ENCODE measurements around the gene CACNA1I. TPM values are rescaled to one million over a fixed set of nuclear protein-coding genes. Genes with fewer than 3 reads are reported as not detected.

The CACNA1I gene
- total and polyA plus RNA-seq, 7 donors, result 0.01 to 0.14 (median 0.04) TPM; not detected in 2

GRCh38 chr22:39722032-39722325, 151.4 kb downstream of the CACNA1I start:
- Histone ChIP-seq H3K36me3 (ENCODE audit: insufficient read depth in 1 of 2, low read depth in 1 of 2) (no peaks in the 10 kb centered on the region), H3K4me1 (no peaks in the 10 kb centered on the region), H3K4me3 (no peak overlapping the region), H3K9me3 (no peaks in the 10 kb centered on the region), H3K27ac (no peak overlapping the region), H3K27me3 (ENCODE audit: insufficient read depth in 3 of 3, low read length in 2 of 3) (peaks cover 0 to 7% (median 0%) of the 10 kb centered on the region in 3 donors)
- DNase-seq, result no peak
- no peak for TF ChIP-seq CTCF (IDR thresholded peaks at IDR 0.05)
- ATAC-seq, result no peak
- WGBS, 3 donors, result 89 to 93% (median 93%) methylated on average over 6 of the region's 6 CpGs
- intact Hi-C loops (cut with DNase I), result no loop called here

DNA sequence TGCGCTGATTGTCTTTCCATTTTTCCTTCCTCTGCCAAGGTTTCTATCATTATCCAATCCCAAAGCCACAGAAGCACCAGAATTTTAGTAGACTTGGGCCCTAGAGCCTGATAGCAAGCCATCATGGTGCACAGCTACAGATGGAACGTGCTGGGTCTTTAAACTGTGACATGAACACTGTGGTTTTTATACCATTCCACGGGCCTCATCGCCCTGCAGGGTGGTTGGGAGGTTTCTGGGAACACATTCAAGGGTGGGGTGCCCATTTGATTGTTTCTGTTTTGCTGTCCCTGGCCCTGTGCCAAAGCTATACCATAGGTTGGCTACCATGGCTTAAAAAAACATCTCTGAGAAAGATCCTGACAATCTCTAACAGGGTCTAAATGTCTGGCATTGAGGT, 151.9 kb downstream of the CACNA1I start:
- H3K4me1 ChIP-seq, result no peaks in the 10 kb centered on the region
- H3K36me3 ChIP-seq (ENCODE audit: insufficient read depth in 1 of 2, low read depth in 1 of 2), result no peaks in the 10 kb centered on the region
- H3K4me3 ChIP-seq, result no peak overlapping the region
- H3K9me3 ChIP-seq, result no peaks in the 10 kb centered on the region
- TF ChIP-seq CTCF (IDR thresholded peaks at IDR 0.05), result no peak
- H3K27ac ChIP-seq, result no peak overlapping the region
- intact Hi-C loops (cut with DNase I), result no loop called here
- ATAC-seq (no peak), DNase-seq (no peak)
- H3K27me3 ChIP-seq (ENCODE audit: insufficient read depth in 3 of 3, low read length in 2 of 3), result peaks cover 0 to 12% (median 0%) of the 10 kb centered on the region in 3 donors
- WGBS, 3 donors, result 87 to 94% (median 89%) methylated on average over 4 of the region's 4 CpGs

DNA sequence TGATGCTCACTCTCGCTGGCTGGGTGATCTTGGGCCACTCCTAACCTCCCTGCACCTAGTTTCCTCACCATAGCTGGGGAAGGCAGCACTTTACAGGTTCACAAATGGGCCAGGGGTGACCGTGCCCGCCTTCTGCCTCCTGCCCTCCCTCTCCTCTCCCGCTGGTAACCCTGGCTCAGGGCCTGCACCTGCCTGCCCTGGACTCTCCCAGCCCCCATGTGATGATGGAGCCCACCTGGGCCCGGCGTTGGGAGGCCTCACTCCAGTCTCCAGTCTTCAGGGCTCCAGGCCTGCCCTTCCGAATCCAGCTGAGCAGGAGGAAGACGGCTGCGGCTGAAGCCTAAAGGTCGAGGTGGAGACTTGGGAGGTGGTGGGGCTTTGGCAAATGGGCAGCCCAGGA, 152.9 kb downstream of the CACNA1I start:
- Histone ChIP-seq H3K4me1 (no peaks in the 10 kb centered on the region), H3K27me3 (ENCODE audit: insufficient read depth in 3 of 3, low read length in 2 of 3) (peaks cover 0 to 18% (median 0%) of the 10 kb centered on the region in 3 donors), H3K27ac (no peak overlapping the region), H3K9me3 (no peaks in the 10 kb centered on the region), H3K36me3 (ENCODE audit: insufficient read depth in 1 of 2, low read depth in 1 of 2) (no peaks in the 10 kb centered on the region), H3K4me3 (no peak overlapping the region)
- 90 to 92% (median 91%) methylated on average over 10 of the region's 10 CpGs for WGBS, 3 donors
- no peak for TF ChIP-seq CTCF (IDR thresholded peaks at IDR 0.05)
- no peak for DNase-seq
- intact Hi-C loops (cut with DNase I), result no loop called here
- no peak for ATAC-seq

DNA sequence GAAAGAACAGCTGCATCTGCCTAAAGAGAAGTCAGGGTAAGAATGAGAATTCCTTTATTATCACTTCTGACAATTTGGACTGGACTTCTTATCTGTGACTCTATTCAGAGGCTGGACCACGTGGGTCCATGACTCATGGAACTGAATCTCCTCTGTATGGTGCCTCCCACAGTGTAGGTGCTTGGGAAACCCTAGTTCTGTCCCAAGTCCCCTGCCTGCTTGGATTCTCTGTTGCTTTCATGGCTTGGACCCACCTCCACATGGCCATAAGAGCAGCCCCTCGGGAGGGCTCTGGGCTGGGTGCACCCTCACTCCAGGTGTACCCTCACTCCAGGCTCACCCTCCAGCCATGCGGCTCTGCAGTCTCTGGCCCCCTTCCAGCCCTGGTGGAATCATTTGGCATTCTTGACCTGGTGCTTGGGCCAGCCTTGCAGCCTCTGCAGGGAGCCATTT, 153.4 kb downstream of the CACNA1I start:
- intact Hi-C loops (cut with DNase I), result no loop called here
- DNase-seq (no peak), ATAC-seq (peak in 1 of 4 donors; percentile 45)
- WGBS, 3 donors, result 61 to 64% (median 62%) methylated on average over 3 of the region's 3 CpGs
- TF ChIP-seq CTCF (IDR thresholded peaks at IDR 0.05), result no peak
- Histone ChIP-seq H3K4me3 (no peak overlapping the region), H3K27me3 (ENCODE audit: insufficient read depth in 3 of 3, low read length in 2 of 3) (peaks cover 0 to 22% (median 0%) of the 10 kb centered on the region in 3 donors), H3K4me1 (no peaks in the 10 kb centered on the region), H3K27ac (no peak overlapping the region), H3K36me3 (ENCODE audit: insufficient read depth in 1 of 2, low read depth in 1 of 2) (no peaks in the 10 kb centered on the region), H3K9me3 (no peaks in the 10 kb centered on the region)

GRCh38 chr22:39724390-39724789, 153.8 kb downstream of the CACNA1I start:
- ATAC-seq, result no peak
- 76 to 91% (median 76%) methylated on average over 4 of the region's 4 CpGs for WGBS, 3 donors
- TF ChIP-seq CTCF (IDR thresholded peaks at IDR 0.05), result no peak
- intact Hi-C loops (cut with DNase I), result no loop called here
- no peak for DNase-seq
- no peaks in the 10 kb centered on the region for H3K9me3 ChIP-seq
- H3K4me3 ChIP-seq, result no peak overlapping the region
- peaks cover 0 to 26% (median 0%) of the 10 kb centered on the region in 3 donors for H3K27me3 ChIP-seq (ENCODE audit: insufficient read depth in 3 of 3, low read length in 2 of 3)
- H3K36me3 ChIP-seq (ENCODE audit: insufficient read depth in 1 of 2, low read depth in 1 of 2), result no peaks in the 10 kb centered on the region
- H3K4me1 ChIP-seq, result no peaks in the 10 kb centered on the region
- no peak overlapping the region for H3K27ac ChIP-seq

Measured in psoas muscle (tissue), 8 donors.